ENCODE measurements around the gene S100A8.
A peak's percentile ranks its signal among the peaks of the same experiment; 100 is the strongest.

The S100A8 gene

DNA sequence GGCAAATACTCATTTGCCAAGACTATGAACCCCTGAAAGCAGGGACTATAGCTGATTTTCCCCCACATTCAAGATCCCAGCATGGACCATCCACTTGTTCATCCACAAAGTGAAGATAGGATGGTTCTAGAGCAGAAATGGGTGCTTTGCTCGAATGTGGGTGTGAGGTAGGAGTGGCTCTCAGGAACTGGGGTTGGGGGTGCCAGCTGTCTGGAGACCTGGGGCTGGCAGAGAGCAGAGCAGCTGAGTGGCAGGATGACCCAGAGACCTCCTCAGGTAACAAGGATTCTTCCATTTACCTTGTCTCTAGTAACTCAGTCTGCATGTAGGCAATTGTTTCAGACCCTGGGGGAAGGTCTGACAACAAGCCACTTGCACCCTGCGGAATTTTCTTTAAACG, 27.2 kb downstream of the S100A8 start:
- DNase-seq (ENCODE audit: low read depth in 3 of 3, low spot score in 1 of 3), result no peak

DNA sequence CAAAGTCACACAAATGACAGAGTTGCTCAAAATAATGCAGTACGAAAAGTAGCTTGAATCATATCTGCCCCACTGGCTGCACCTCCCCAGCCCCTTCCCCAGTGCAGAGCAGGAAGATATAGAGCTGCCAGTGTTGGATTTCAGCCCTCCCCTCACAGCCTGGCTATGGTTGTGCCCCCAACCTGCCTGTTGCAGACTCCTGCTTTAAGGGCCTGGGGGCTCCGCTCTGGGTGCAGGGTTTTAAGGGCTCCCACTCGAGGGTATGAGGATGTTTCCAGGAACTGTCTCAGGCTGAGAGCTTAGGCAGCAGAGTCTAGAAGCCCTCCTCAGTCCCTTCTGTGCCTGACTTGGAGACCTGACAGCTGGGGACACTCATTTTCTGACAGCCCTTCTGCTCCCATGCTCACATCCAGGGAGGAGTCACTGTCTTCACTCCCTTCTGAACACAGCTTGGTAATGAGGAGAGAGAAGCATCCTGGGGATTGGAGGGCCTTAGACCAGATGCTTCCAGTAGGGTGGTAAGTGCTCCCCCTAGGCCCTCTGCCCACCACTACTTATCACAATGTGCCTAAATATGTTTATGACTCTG, 28.6 kb downstream of the S100A8 start:
- no peak for DNase-seq (ENCODE audit: low read depth in 3 of 3, low spot score in 1 of 3)

- no peak for DNase-seq (ENCODE audit: low read depth in 3 of 3, low spot score in 1 of 3)
Observed at GRCh38 chr1:153361480-153362109, 29.3 kb downstream of the S100A8 start.

DNA sequence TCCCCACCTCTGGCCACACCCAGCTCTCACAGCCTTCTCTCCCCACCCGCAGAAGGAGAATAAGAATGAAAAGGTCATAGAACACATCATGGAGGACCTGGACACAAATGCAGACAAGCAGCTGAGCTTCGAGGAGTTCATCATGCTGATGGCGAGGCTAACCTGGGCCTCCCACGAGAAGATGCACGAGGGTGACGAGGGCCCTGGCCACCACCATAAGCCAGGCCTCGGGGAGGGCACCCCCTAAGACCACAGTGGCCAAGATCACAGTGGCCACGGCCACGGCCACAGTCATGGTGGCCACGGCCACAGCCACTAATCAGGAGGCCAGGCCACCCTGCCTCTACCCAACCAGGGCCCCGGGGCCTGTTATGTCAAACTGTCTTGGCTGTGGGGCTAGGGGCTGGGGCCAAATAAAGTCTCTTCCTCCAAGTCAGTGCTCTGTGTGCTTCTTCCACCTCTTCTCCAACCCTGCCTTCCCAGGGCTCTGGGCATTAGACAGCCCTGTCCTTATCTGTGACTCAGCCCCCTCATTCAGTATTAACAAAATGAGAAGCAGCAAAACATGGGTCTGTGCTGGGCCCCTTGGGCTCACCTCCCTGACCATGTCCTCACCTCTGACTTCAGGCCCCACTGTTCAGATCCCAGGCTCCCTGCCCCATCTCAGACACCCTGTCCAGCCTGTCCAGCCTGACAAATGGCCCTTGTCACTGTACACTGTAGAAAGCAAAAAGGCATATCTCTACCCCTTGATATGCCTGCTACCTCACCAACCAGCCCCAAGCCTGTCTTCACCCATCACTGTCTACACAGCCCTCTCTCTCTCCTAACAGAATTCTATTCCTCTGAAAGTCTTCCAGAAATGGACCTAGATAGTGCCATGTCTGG, 30.0 kb downstream of the S100A8 start:
- no peak for DNase-seq (ENCODE audit: low read depth in 3 of 3, low spot score in 1 of 3)

DNA sequence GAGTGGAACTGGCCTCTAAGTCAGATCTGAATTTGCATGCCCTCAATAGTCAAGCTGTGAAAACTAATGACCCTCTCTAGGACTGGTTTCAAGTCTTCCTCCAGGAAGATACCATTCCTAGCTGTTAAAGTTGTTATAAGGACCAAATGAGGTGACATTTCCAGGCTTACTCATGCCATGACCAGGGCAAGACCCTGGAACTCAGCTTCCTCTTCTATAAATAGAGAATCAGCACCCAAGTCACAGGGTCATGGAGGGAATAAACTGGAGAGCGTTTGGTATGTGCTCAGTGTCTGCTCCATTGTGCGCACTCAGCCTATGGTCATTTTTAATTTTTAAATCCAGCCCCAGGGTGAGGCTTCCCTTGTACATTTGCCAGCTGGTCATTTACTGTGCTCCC, 30.7 kb downstream of the S100A8 start:
- no peak for DNase-seq (ENCODE audit: low read depth in 3 of 3, low spot score in 1 of 3)

- no peak for DNase-seq (ENCODE audit: low read depth in 3 of 3, low spot score in 1 of 3)
Observed at GRCh38 chr1:153359241-153359640, 31.6 kb downstream of the S100A8 start.

- no peak for DNase-seq (ENCODE audit: low read depth in 3 of 3, low spot score in 1 of 3)
Observed at GRCh38 chr1:153358691-153358975, 32.2 kb downstream of the S100A8 start.

DNA sequence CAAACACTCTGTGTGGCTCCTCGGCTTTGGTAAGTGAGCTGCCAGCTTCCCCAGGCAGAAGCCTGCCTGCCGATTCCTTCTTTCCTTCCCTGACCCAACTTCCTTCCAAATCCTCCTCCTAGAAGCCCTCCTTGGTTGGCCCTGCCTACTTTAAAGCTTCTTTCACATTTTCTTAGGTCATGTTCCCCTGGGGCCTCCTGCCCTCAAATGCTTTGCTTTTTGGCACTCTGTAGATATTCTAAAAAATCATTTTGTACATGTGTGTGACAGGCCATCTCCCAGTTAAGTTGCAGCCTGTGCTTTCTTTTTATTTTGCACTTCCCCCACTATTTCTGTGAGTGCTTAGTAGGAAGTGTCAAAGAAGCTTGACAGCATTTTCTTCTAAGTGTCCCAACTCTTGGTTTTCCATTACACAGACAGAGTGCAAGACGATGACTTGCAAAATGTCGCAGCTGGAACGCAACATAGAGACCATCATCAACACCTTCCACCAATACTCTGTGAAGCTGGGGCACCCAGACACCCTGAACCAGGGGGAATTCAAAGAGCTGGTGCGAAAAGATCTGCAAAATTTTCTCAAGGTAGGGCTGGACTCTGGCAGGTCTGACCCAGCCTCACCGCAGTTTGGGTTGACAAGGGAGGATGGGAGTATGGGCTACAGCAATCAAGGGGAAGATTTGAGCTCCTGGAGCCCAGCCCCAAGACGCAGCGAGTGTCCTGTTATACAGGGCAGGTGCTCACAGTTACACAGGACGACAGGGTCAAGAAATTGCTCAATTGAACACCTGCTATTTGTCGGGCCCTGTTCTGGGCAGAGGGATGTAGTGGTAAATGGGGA, 32.8 kb downstream of the S100A8 start, which contains the start of gene S100A9:
S100A9 (plus strand) TSS at position 2 of the 838 bp plus-strand sequence; CDS start at position 432, 430 bp downstream.
- no peak for DNase-seq (ENCODE audit: low read depth in 3 of 3, low spot score in 1 of 3)

GRCh38 chr1:153357076-153357852, 33.6 kb downstream of the S100A8 start:
- no peak for DNase-seq (ENCODE audit: low read depth in 3 of 3, low spot score in 1 of 3)

- no peak for DNase-seq (ENCODE audit: low read depth in 3 of 3, low spot score in 1 of 3)
Observed at GRCh38 chr1:153356392-153357075, 34.3 kb downstream of the S100A8 start.

DNA sequence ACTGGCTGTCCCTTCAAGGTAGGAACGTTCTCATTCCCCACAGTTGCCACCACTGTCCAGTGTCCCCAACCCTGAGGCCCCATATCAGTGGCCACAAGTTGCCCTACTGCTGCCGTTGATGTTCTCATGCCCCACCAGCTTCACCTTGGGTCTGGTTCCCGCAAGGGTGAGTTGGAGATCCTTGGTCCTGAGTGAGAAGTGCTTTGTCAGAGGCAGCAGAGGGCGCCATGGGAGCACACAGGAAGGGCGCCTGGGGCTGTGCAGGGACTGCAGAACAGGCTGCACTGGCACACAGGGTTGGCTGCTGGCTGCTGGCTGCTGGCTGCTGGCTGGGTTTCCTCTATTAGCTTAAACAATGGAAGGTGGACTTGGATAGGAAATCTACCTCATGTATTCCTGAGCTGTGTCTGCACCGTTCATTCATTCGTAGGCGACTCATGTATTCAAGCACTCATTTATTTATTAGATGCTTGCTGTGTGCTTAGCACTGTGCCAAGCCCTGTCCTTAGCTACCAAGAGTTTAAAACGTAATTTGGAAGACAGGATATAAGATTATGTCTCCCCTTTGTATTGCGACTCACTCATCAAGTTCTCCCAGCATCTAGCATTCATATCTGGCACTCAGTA, 35.3 kb downstream of the S100A8 start:
- DNase-seq (ENCODE audit: low read depth in 3 of 3, low spot score in 1 of 3), result no peak

- no peak for DNase-seq (ENCODE audit: low read depth in 3 of 3, low spot score in 1 of 3)
Observed at GRCh38 chr1:153354515-153355193, 36.2 kb downstream of the S100A8 start.

DNA sequence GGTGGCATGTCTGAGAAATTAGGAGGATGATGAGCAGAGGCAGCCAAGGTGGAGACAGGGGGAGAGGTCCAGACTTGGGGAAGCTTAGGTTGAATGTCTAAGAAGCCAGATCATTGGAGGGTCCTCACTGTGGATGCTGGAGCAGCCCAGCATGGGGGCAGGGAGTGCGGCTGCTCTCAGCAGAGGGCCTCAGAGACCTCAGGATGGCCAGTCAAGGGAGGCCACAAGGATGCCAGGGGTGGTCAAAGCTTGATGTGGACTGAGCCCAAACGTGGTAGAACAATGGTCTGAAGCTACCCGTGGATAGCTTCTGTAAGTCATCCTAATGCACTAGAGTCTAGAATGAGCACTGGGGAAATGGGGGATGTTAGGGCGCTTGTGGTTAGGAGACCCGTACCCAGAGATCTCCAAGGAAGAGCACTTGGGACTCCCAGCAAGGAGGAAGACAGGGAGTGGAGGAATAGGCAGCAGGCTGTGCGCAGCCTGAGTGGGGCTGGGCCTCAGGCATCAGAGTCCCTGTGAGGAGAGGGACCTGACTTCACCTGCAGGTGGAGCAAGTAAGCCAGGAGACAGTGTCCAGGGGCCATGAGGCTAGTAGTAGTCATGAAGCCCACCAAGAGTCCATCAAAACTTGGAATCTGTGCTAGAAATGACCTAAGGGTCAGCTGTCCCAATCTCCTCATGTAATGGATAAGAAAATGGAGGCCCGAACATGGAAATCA, 37.5 kb downstream of the S100A8 start:
- no peak for DNase-seq (ENCODE audit: low read depth in 3 of 3, low spot score in 1 of 3)

DNA sequence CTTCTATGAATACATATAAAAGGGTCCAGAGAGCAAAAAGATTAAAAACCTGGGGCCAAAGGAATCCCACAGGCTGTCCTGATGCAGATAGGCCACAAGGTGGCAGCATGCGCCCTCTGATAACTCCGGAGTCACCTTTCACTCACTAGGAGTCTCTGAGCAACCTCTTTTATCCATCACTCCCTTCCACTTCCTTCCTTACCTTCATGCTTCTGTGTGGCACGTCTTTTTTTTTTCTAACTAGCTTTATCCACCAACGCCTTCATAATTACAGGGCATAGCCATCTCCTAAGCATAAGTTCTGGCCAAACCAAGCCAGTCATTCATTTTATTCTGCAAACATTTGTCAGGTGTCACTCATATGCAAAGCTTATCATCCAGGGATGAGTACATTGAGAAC, 38.4 kb downstream of the S100A8 start:
- peak; percentile 2 to 39 (median 22) for DNase-seq (ENCODE audit: low read depth in 3 of 3, low spot score in 1 of 3)

DNA sequence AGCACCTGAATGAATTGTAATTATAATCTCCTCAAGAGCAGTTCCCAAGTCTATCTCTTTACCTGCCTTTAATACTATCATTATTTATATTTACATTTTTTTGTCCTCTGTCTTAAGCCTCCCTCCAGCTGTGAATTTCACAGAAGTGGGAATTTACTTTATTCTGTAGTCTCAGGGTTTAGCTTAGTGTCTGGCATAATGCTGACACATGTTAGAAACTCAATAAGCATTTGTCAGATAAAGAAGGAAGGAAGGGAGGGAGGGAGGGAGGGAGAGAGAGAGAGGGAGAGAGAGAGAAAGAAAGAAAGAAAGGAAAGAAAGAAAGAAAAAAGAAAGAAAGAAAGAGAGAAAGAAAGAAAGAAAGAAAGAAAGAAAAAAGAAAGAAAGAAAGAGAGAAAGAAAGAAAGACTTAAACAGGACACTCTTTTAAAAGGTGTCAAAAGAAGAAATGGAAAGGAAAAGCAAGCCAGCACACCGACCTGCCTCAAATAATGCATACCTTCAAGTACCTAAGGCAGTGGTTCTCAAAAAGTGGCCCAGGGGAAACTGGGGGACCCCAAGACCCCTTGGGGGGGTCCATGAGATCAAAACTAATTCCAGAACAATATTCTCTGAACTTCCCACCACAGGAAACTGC, 40.4 kb downstream of the S100A8 start:
- DNase-seq (ENCODE audit: low read depth in 3 of 3, low spot score in 1 of 3), result no peak

GRCh38 chr1:153349363-153350320, 41.2 kb downstream of the S100A8 start:
- no peak for DNase-seq (ENCODE audit: low read depth in 3 of 3, low spot score in 1 of 3)
